K562 (cell line): ENCODE data around the gene OAT. TPM values are rescaled to one million over a fixed set of nuclear protein-coding genes. Genes with fewer than 3 reads are reported as not detected.
"Not testable (repeated sequence)": the region's sequence is repeated elsewhere in the genome, so short reads cannot be mapped to it uniquely, and the experiment has no call there.

ENCODE experiments used
- ATAC-seq: fragments of 200-7000 bp; cut with Tn5 transposase; 3 replicates; pipeline ENCODE4 v1.9.1; 2020; ENCODE audit warnings: moderate library complexity
- BruUV-seq: library from RNA; stranded (reverse); fragments of 400-500 nt; replicated peaks from 2 replicates; lab custom pipeline; 2021; lab: Mats Ljungman, UMichigan
- CTCF ChIA-PET: fragments of 300-600 bp; formaldehyde crosslinking; extraction: SDS; loops from one replicate; lab custom pipeline; 2021; ENCODE audit warnings: low intra/inter-chr PET ratio; lab: Yijun Ruan, JAX
- POLR2A ChIA-PET: fragments of 300-600, 350-650 bp; sonication (Branson Sonifier 250); formaldehyde crosslinking; extraction: SDS; loops from one replicate; lab custom pipeline; 2021; ENCODE audit warnings: antibody characterized with exemption, inconsistent platforms; lab: Yijun Ruan, JAX
- DNase-seq, 4 experiments: peaks; one replicate each; pipeline versions ENCODE4 v3.0.0 to v3.0.0-alpha.2; 2011 to 2018; ENCODE audit warnings: low spot score in 3 of 4, mixed read lengths in 3 of 4; ENCODE audit errors: extremely low read depth in 1 of 4
- FAIRE-seq: peaks from 2 replicates; lab custom pipeline; 2011; peaks lifted over from hg19 to GRCh38; lab: Jason Lieb, UNC
- H2AFZ ChIP-seq: 2 replicates; pipeline ENCODE4 v1.6.0; 2011; ENCODE audit warnings: low read depth, low read length, control low read depth, inconsistent platforms
- H3K27ac ChIP-seq: fragments of 200-600 bp; 3 replicates; pipeline ENCODE4 v1.8.0; 2011; ENCODE audit warnings: low read depth, mild to moderate bottlenecking, control low read depth, inconsistent platforms, low read length, moderate library complexity, mixed read lengths; ENCODE audit errors: extremely low read depth
- H3K27me3 ChIP-seq, 2 experiments: fragments of 300-600 bp in 1 of 2; 2 replicates in 1 of 2; 3 replicates in 1 of 2; pipeline versions ENCODE4 v1.6.0 to v1.8.0; 2011; ENCODE audit warnings: inconsistent platforms in 2 of 2, low read length in 2 of 2, mild to moderate bottlenecking in 1 of 2, mixed read lengths in 1 of 2, moderate library complexity in 1 of 2; ENCODE audit not compliant: control insufficient read depth in 2 of 2, insufficient read depth in 2 of 2
- H3K36me3 ChIP-seq: fragments of 300-600 bp; 3 replicates; pipeline ENCODE4 v1.8.0; 2011; ENCODE audit warnings: mild to moderate bottlenecking, low read length, inconsistent platforms; ENCODE audit not compliant: control insufficient read depth, insufficient read depth
- H3K4me1 ChIP-seq, 2 experiments: fragments of 200-600 bp in 1 of 2; replicated peaks in 1 of 2; 2 replicates in 1 of 2; 3 replicates in 1 of 2; pipeline versions ENCODE4 v1.5.1 to v1.8.0; 2011; ENCODE audit warnings: inconsistent platforms in 2 of 2, low read length in 2 of 2, mild to moderate bottlenecking in 1 of 2, mixed read lengths in 1 of 2, moderate library complexity in 1 of 2; ENCODE audit not compliant: control insufficient read depth in 2 of 2, insufficient read depth in 2 of 2
- H3K4me2 ChIP-seq: 2 replicates; pipeline ENCODE4 v1.6.1; 2011; ENCODE audit warnings: low read length, control low read depth, inconsistent platforms, mixed read lengths; ENCODE audit not compliant: insufficient read depth
- H3K4me3 ChIP-seq: fragments of 200-600 bp; sonication (generic), shearing (Covaris generic); 2 replicates; pipeline ENCODE4 v1.5.1; 2016; ENCODE audit warnings: control low read depth, inconsistent platforms
- H3K79me2 ChIP-seq: fragments of 200-600 bp; 3 replicates; pipeline ENCODE4 v1.8.0; 2011; ENCODE audit warnings: low read length, inconsistent platforms; ENCODE audit not compliant: control insufficient read depth, insufficient read depth
- H3K9ac ChIP-seq, 2 experiments: 2 replicates each; pipeline versions ENCODE4 v1.6.0 to v1.6.1; 2011; ENCODE audit warnings: low read depth in 2 of 2, low read length in 2 of 2, control low read depth in 1 of 2, inconsistent platforms in 1 of 2, mild to moderate bottlenecking in 1 of 2, mixed read lengths in 1 of 2; ENCODE audit not compliant: insufficient read depth in 1 of 2
- H3K9me1 ChIP-seq: one replicate; pipeline ENCODE4 v1.6.0; 2011; ENCODE audit warnings: inconsistent platforms, mild to moderate bottlenecking, low read length, moderate library complexity; ENCODE audit not compliant: control insufficient read depth, insufficient read depth
- H3K9me3 ChIP-seq: replicated peaks from 2 replicates; pipeline ENCODE4 v1.5.1; 2011; ENCODE audit warnings: low read depth, low read length, inconsistent platforms; ENCODE audit not compliant: control insufficient read depth, insufficient read depth
- H4K20me1 ChIP-seq: replicated peaks from 2 replicates; pipeline ENCODE4 v1.6.1; 2011; ENCODE audit warnings: low read length, inconsistent platforms, mixed read lengths; ENCODE audit not compliant: control insufficient read depth, insufficient read depth
- AFF4 ChIP-seq: sonication (generic); formaldehyde crosslinking; IDR thresholded peaks from 2 replicates; pipeline ENCODE4 v1.8.0; 2023; ENCODE audit warnings: mild to moderate bottlenecking, missing genetic modification reagents
- HCFC1 ChIP-seq: IDR thresholded peaks from 2 replicates; pipeline ENCODE4 v1.6.1; 2012; ENCODE audit warnings: low read depth, low read length, improper control_type of control experiment
- TEAD4 ChIP-seq, 2 experiments: sonication (generic) in 1 of 2; formaldehyde crosslinking in 1 of 2; IDR thresholded peaks; 2 replicates each; pipeline versions ENCODE4 v1.6.1 to v1.8.0; 2012 to 2022; ENCODE audit warnings: borderline replicate concordance in 1 of 2, inconsistent platforms in 1 of 2, low read length in 1 of 2, mild to moderate bottlenecking in 1 of 2, missing genetic modification reagents in 1 of 2
- ZNF121 ChIP-seq: sonication (generic); formaldehyde crosslinking; conservative IDR thresholded peaks from 2 replicates; pipeline ENCODE4 v1.8.0; 2022; ENCODE audit warnings: missing genetic modification reagents
- ZNF384 ChIP-seq: IDR thresholded peaks from 2 replicates; pipeline ENCODE4 v1.6.1; 2012; ENCODE audit warnings: low read depth, low read length, improper control_type of control experiment
- ZNF551 ChIP-seq: fragments of 250-450 bp; sonication (Bioruptor Pico); IDR thresholded peaks from 2 replicates; pipeline ENCODE4 v1.5.0; 2021; ENCODE audit warnings: mild to moderate bottlenecking, moderate library complexity
- WGBS: fragments of 100-300 bp; shearing (Covaris generic); methylation state at CpG from one replicate; pipeline ENCODE4 v1.1.6; 2016; ENCODE audit warnings: low coverage, mixed read lengths; ENCODE audit not compliant: insufficient coverage; ENCODE audit errors: missing lambda C conversion rate; 5-methylcytosine and 5-hydroxymethylcytosine counted together
- in situ Hi-C: fragments of 300-500 bp; cut with MboI; formaldehyde crosslinking; loops from 4 replicates; pipeline ENCODE4 v1.15.0; 2018; ENCODE audit warnings: inconsistent platforms, mixed read lengths
- intact Hi-C: fragments of 100-400 bp; cut with micrococcal nuclease; formaldehyde crosslinking; loops from 2 replicates; pipeline ENCODE4 v1.14.2; 2022
- polyA plus RNA-seq, 8 experiments: library from polyadenylated mRNA; depleted of rRNA in 4 of 8; stranded (reverse) in 5 of 8; unstranded in 3 of 8; fragments of >200 nt; fragmentation: Nextera tagmentation in 2 of 8; fragmentation: Illumina TruSeq in 1 of 8; extraction: Ambion mirVana in 2 of 8; extraction: Trizol in 1 of 8; gene quantifications; 2 replicates each; pipeline versions ENCODE4 v1.2.1 to v1.2.3, GENCODE V29; 2011 to 2014; ENCODE audit warnings: inconsistent platforms in 1 of 8, missing spikeins in 1 of 8
- total RNA-seq, 7 experiments: library from RNA; depleted of rRNA in 6 of 7; stranded (reverse); fragments of >200 nt in 6 of 7; fragmentation: Illumina TruSeq in 2 of 7; extraction: Trizol in 2 of 7; gene quantifications; 2 replicates each; pipeline versions ENCODE4 v1.2.1 to v1.2.3, GENCODE V29; 2011 to 2021; ENCODE audit warnings: low replicate concordance in 1 of 7
- TF ChIP-seq, protein P1 (sequence below): fragments of 450-650 bp; IDR thresholded peaks from 2 replicates; pipeline ENCODE4 v1.6.1; 2016; ENCODE audit warnings: missing biosample characterization, missing genetic modification characterization

The OAT gene
- total and polyA plus RNA-seq, 9 of the 15 experiments (the other 6 are each of a cell fraction or from before 2014, with no cell fraction given): 100 to 312 (median 163) TPM

DNA sequence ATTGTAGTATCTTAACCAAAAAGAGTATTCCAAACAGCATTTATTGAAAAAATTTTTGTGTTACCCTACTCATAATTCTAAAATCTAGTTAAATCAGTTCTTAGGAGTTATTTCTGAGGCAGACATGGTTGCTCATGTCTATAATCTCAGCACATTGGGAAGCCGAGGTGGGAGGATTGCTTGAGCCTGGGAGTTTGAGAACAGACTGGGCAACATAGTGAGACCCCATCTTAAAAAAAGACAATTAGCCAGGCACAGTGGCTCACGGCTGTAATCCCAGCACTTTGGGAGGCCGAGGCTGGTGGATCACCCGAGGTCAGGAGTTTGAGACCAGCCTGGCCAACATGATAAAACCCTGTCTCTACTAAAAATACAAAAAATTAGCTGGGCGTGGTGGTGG is 23.0 kb upstream of the OAT start:
- H3K9me1 ChIP-seq, H3K36me3 ChIP-seq, H3K27ac ChIP-seq, H2AFZ ChIP-seq, H3K4me2 ChIP-seq, H3K9me3 ChIP-seq, ATAC-seq, CTCF ChIA-PET, H3K4me3 ChIP-seq, POLR2A ChIA-PET, intact Hi-C loops, H3K79me2 ChIP-seq, BruUV-seq, H3K4me1 ChIP-seq, DNase-seq, in situ Hi-C loops, H3K27me3 ChIP-seq, FAIRE-seq, H4K20me1 ChIP-seq: not testable (repeated sequence)
- WGBS: 26% methylated on average over 3 of the region's 5 CpGs
- TF ChIP-seq ZNF121 (CRISPR knock-in tag): 0 out of 2 replicates have a peak, but pooled peaks have one; percentile 14
- TF ChIP-seq, all 486 proteins: peak for 1; not testable (repeated sequence) for 485
- not testable (repeated sequence) for H3K9ac ChIP-seq

DNA sequence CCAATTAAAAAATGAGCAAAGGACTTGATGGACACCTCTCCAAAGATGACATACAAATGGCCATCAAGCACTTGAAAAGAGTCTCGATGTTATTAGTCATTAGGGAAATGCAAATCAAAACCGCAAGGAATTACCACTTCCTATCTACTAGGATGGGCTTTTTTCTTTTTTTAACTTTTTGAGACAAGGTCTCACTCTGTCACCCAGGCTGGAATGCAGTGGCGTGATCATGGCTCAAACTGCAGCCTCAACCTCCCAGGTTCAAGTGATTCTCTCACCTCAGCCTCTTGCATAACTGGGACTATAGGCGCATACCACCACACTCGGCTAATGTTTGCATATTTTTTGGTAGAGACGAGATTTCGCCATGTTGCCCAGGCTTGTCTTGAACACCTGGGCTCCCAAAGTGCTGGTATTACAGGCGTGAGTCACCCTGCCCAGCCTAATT is 17.5 kb upstream of the OAT start:
- CTCF ChIA-PET: no interaction called here
- intact Hi-C loops (no loop called here), in situ Hi-C loops (no loop called here)
- H3K27me3 ChIP-seq: no peaks in the 10 kb centered on the region
- 45% methylated on average over 8 of the region's 8 CpGs for WGBS
- H3K9me3 ChIP-seq: no peaks in the 10 kb centered on the region
- H3K9me1 ChIP-seq: no peaks in the 10 kb centered on the region
- DNase-seq: no peak
- FAIRE-seq: no peak
- TF ChIP-seq ZNF551 (CRISPR knock-in tag) (no peak), ZNF384 (no peak), AFF4 (CRISPR knock-in tag) (no peak), TEAD4 (IDR thresholded peaks at IDR 0.05; ENCODE audit: low read length) (no peak), TEAD4 (CRISPR knock-in tag; IDR thresholded peaks at IDR 0.05; ENCODE audit: borderline replicate concordance) (no peak), HCFC1 (no peak)
- TF ChIP-seq, protein P1, sequence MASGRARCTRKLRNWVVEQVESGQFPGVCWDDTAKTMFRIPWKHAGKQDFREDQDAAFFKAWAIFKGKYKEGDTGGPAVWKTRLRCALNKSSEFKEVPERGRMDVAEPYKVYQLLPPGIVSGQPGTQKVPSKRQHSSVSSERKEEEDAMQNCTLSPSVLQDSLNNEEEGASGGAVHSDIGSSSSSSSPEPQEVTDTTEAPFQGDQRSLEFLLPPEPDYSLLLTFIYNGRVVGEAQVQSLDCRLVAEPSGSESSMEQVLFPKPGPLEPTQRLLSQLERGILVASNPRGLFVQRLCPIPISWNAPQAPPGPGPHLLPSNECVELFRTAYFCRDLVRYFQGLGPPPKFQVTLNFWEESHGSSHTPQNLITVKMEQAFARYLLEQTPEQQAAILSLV (tag): no peak
- no peak overlapping the region for H3K4me2 ChIP-seq
- H3K79me2 ChIP-seq: no peaks in the 10 kb centered on the region
- no peaks in the 10 kb centered on the region; a peak in 1 of 5 replicates for H3K4me1 ChIP-seq
- H3K36me3 ChIP-seq: no peaks in the 10 kb centered on the region
- H3K9ac ChIP-seq: no peak overlapping the region
- no peak overlapping the region for H3K4me3 ChIP-seq
- no TSS peak for BruUV-seq
- H2AFZ ChIP-seq: no peak overlapping the region
- no peak overlapping the region for H3K27ac ChIP-seq
- no peaks in the 10 kb centered on the region for H4K20me1 ChIP-seq
- ATAC-seq: no peak
- POLR2A ChIA-PET: no interaction called here
